ENCODE measurements around the gene PDYN.

Gene PDYN

GRCh38 chr20:1939270-1939595 is 54.6 kb downstream of the PDYN start:
- H3K4me3 ChIP-seq (ENCODE audit: low read depth, low read length), result no peak overlapping the region
- TF ChIP-seq CTCF (IDR thresholded peaks at IDR 0.05; ENCODE audit: low read depth, low read length), result no peak

- TF ChIP-seq CTCF (IDR thresholded peaks at IDR 0.05; ENCODE audit: low read depth, low read length), result no peak
- H3K4me3 ChIP-seq (ENCODE audit: low read depth, low read length), result no peak overlapping the region
Observed at GRCh38 chr20:1938464-1939269, 55.2 kb downstream of the PDYN start.

- no peak for TF ChIP-seq CTCF (IDR thresholded peaks at IDR 0.05; ENCODE audit: low read depth, low read length)
- no peak overlapping the region for H3K4me3 ChIP-seq (ENCODE audit: low read depth, low read length)
Observed at GRCh38 chr20:1937316-1937976, 56.4 kb downstream of the PDYN start.

GRCh38 chr20:1935696-1936366 is 58.0 kb downstream of the PDYN start:
- TF ChIP-seq CTCF (IDR thresholded peaks at IDR 0.05; ENCODE audit: low read depth, low read length), result no peak
- H3K4me3 ChIP-seq (ENCODE audit: low read depth, low read length), result no peak overlapping the region

GRCh38 chr20:1934721-1935573 is 58.9 kb downstream of the PDYN start:
- H3K4me3 ChIP-seq (ENCODE audit: low read depth, low read length), result no peak overlapping the region
- no peak for TF ChIP-seq CTCF (IDR thresholded peaks at IDR 0.05; ENCODE audit: low read depth, low read length)

GRCh38 chr20:1934156-1934555 is 59.7 kb downstream of the PDYN start:
- TF ChIP-seq CTCF (IDR thresholded peaks at IDR 0.05; ENCODE audit: low read depth, low read length), result no peak

More at GRCh38 chr20:1934156-1934555, 59.7 kb downstream of the PDYN start:
- H3K4me3 ChIP-seq (ENCODE audit: low read depth, low read length), result no peak overlapping the region
